Measurements from ENCODE around the gene STK25.
A peak's percentile ranks its signal among the peaks of the same experiment; 100 is the strongest.
"Not testable (repeated sequence)": the region's sequence is repeated elsewhere in the genome, so short reads cannot be mapped to it uniquely, and the experiment has no call there.

The STK25 gene

DNA sequence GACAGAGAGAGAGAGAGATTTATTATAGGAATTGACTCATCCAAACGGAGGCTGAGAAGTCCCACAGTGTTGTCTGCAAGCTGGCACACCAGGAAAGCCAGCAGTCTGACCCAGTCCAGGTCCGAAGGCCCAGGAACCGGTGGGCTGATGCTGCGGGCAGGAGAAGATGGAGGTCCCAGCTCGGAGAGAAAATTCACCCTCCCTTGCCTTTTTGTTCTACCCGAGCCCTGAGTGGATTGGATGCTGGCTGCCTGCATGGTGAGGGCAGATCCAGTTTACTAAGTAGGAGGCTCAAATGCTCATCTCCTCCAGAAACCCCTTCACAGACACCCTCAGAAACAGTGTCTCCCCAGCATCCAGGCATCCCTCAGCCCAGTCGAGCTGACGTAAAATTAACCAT is 22.2 kb upstream of the STK25 start:
- TF ChIP-seq, protein P1, sequence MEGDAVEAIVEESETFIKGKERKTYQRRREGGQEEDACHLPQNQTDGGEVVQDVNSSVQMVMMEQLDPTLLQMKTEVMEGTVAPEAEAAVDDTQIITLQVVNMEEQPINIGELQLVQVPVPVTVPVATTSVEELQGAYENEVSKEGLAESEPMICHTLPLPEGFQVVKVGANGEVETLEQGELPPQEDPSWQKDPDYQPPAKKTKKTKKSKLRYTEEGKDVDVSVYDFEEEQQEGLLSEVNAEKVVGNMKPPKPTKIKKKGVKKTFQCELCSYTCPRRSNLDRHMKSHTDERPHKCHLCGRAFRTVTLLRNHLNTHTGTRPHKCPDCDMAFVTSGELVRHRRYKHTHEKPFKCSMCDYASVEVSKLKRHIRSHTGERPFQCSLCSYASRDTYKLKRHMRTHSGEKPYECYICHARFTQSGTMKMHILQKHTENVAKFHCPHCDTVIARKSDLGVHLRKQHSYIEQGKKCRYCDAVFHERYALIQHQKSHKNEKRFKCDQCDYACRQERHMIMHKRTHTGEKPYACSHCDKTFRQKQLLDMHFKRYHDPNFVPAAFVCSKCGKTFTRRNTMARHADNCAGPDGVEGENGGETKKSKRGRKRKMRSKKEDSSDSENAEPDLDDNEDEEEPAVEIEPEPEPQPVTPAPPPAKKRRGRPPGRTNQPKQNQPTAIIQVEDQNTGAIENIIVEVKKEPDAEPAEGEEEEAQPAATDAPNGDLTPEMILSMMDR (IDR thresholded peaks at IDR 0.05; ENCODE audit: low read depth, low read length), result no peak
- no peak overlapping the region for H3K4me3 ChIP-seq (ENCODE audit: low read depth, low read length)
- H3K36me3 ChIP-seq, result no peaks in the 10 kb centered on the region
- no peaks in the 10 kb centered on the region for H3K9me3 ChIP-seq
- H3K27me3 ChIP-seq, result no peaks in the 10 kb centered on the region
- no peaks in the 10 kb centered on the region for H3K4me1 ChIP-seq
- DNase-seq, result no peak

DNA sequence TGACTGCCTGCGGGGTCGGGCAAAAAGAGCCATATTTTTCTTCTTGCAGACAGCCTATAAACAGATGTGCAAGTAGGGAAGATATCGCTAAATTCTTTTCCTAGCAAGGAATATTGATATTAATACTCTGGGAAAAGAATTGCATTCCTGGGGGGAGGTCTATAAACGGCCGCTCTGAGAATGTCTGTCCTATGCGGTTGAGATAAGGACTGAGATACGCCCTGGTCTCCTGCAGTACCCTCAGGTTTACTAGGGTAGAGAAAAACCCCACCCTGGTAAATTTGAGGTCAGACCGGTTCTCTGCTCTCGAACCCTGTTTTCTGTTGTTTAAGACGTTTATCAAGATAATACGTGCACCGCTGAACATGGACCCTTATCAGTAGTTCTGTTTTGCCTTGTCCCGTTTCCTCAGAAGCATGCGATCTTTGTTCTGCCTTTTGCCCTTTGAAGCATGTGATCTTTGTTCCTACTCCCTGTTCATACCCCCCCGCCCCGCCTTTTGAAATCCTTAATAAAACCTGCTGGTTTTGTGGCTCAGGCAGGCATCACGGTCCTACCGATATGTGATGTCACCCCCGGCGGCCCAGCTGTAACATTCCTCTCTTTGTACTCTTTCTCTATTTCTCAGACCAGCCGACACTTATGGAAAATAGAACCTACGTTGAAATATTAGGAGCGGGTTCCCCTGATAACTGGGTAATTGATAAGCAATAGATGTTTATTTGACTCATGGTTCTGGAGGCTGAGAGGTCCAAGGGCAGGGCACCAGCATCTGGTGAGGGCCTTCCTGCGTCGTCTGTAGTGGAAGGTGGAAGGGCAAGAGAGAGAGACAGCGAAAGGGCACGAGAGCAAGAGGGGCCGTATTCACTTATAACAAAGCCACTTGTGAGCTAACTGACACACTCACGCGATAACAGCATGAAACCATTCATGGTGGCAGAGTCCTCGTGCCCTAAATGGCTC is 17.7 kb upstream of the STK25 start:
- DNase-seq, result not testable (repeated sequence)

DNA sequence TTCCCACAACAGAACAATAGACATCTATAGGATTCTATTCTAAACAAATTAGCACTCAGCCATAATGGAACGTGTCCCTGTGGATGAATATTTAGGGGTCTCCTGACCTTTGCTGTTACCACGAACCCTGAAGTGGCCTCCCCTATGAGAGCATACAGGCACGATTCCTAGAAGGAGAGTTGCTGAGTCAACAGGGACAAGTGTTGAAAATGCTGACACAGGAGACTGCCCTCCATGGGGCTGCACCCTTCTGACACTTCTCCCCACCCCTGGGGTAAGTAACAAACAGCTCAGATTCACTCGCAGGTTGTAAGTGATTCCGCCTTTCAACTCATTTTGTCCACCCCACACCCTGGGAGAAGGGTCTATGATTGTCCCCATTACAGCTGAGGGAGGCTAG is 14.1 kb upstream of the STK25 start:
- Histone ChIP-seq H3K9me3 (no peaks in the 10 kb centered on the region), H3K27me3 (no peaks in the 10 kb centered on the region), H3K4me3 (ENCODE audit: low read depth, low read length) (no peak overlapping the region), H3K4me1 (no peaks in the 10 kb centered on the region), H3K36me3 (no peaks in the 10 kb centered on the region)
- TF ChIP-seq, protein P1 (IDR thresholded peaks at IDR 0.05; ENCODE audit: low read depth, low read length), result no peak
- no peak for DNase-seq

More for the DNA sequence above, 17.7 kb upstream of the STK25 start:
- H3K36me3 ChIP-seq; H3K4me3 ChIP-seq (ENCODE audit: low read depth, low read length); H3K9me3 ChIP-seq; H3K4me1 ChIP-seq; H3K27me3 ChIP-seq: not testable (repeated sequence)

DNA sequence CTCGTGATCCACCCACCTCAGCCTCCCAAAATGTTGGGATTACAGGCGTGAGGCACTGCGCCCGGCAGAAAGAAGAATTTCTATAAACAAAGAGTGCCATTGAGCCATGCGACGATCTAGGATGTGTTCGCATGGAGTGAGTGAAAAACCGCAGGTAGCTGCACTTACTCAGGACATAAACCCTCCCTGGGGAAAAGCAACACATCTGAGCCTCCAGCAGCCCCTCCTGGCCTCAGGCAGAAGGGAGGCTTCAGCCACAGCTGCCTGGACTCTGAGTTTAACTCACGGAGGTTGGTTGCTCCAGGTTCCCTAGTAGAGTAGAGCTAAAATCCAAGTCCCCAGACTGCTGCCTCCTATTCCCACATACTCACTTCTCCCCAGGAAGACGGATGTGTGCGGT is 11.3 kb upstream of the STK25 start:
- no peak for DNase-seq
- H3K4me3 ChIP-seq (ENCODE audit: low read depth, low read length), result no peak overlapping the region
- H3K27me3 ChIP-seq, result no peaks in the 10 kb centered on the region
- no peaks in the 10 kb centered on the region for H3K9me3 ChIP-seq
- H3K36me3 ChIP-seq, result no peaks in the 10 kb centered on the region
- no peaks in the 10 kb centered on the region for H3K4me1 ChIP-seq
- TF ChIP-seq, protein P1 (IDR thresholded peaks at IDR 0.05; ENCODE audit: low read depth, low read length), result peak; percentile 13; the same call in 1 of the 2 replicates

DNA sequence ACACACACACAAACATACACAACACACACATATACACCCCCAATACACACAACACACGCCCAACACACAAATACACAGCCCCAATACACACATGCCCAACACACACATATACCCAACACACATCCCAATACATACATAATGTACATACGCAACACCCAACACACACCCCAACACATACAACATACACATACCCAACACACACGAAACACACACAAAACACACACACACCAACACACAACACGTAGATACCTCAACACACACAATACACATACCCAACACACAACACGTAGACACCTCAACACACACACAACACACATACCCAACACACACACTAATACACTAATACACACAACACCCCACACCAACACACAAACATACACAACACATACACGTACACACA is 8.9 kb upstream of the STK25 start:
- no peak for DNase-seq
- TF ChIP-seq, protein P1 (IDR thresholded peaks at IDR 0.05; ENCODE audit: low read depth, low read length), result no peak
- Histone ChIP-seq H3K4me1 (no peaks in the 10 kb centered on the region), H3K4me3 (ENCODE audit: low read depth, low read length) (no peak overlapping the region), H3K9me3 (no peaks in the 10 kb centered on the region), H3K36me3 (no peaks in the 10 kb centered on the region), H3K27me3 (no peaks in the 10 kb centered on the region)

DNA sequence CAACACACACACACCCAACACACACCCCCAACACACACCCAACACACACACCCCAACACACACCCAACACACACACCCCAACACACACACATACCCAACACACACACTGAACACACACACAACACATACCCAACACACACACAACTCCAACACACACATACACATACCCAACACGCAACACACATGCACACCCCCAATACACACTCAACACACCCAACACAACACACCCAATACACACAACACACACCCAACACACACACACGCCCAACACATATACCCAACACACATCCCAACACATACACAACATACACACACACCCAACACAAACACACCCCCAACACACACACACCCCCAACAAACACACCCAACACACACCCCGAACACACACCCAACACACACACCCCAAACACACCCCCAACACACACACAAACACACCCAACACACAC is 8.2 kb upstream of the STK25 start:
- Histone ChIP-seq H3K27me3 (no peaks in the 10 kb centered on the region), H3K4me1 (no peaks in the 10 kb centered on the region), H3K4me3 (ENCODE audit: low read depth, low read length) (no peak overlapping the region), H3K9me3 (no peaks in the 10 kb centered on the region), H3K36me3 (no peaks in the 10 kb centered on the region)
- TF ChIP-seq, protein P1 (IDR thresholded peaks at IDR 0.05; ENCODE audit: low read depth, low read length), result no peak
- no peak for DNase-seq

Data from BE2C (cell line).